Skeletal muscle satellite cell (primary cell): Measurements from ENCODE around the gene UACA.

Source experiments
- H3K27me3 ChIP-seq: 2 replicates; pipeline ENCODE4 v1.7.0; 2013; ENCODE audit warnings: low read length; ENCODE audit not compliant: control insufficient read depth, insufficient read depth
- H3K36me3 ChIP-seq: 2 replicates; pipeline ENCODE4 v1.7.0; 2013; ENCODE audit warnings: mild to moderate bottlenecking, control low read depth, low read length; ENCODE audit not compliant: insufficient read depth
- H3K4me1 ChIP-seq: 2 replicates; pipeline ENCODE4 v1.7.0; 2013; ENCODE audit warnings: low read length; ENCODE audit not compliant: control insufficient read depth, insufficient read depth
- H3K4me2 ChIP-seq: 2 replicates; pipeline ENCODE4 v1.7.0; 2013; ENCODE audit warnings: mild to moderate bottlenecking, low read length
- H3K4me3 ChIP-seq: 2 replicates; pipeline ENCODE4 v1.7.0; 2013; ENCODE audit warnings: low read length
- H3K9ac ChIP-seq: 2 replicates; pipeline ENCODE4 v1.7.0; 2013; ENCODE audit warnings: mild to moderate bottlenecking, low read depth, low read length, moderate library complexity
- H3K9me3 ChIP-seq: replicated peaks from 2 replicates; pipeline ENCODE4 v1.7.0; 2013; ENCODE audit warnings: mild to moderate bottlenecking, control low read depth, low read length

UACA gene

DNA sequence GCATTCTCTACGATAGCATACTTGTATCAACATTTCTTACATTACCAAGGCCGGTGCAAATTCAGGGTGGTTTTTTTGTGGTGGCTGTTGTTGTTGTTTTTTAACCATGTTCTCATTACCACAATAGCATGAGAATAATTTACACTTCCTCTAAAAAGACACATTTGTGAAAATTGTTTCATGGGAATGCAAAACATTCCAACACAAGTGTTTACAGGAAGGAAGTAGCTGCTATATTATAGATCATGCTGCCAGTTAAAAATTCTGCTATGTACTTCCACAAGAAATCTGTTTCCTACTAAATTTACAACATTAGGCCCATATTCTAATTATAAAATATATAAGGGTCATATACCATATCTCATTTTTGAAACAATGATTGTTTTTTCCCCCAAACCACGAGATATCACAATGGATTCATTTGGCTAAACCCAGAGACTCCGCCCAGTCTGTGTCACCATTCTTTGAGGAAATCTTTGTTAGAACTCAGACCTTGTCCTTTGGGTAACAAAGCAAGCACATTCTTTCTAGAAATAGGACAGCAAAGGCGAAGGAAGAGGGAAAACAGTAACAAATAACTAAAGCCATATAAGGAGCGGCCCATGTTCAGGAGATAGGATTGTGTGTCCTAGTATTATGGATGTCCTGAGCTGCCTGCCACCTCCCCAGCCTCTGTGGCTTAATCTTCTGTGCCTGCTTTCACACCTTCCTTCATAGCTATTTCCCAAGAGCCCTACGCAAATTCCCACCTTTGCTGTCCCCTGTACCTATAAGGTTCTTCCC is 60.1 kb downstream of the UACA start:
- Histone ChIP-seq H3K9ac (peak overlapping the region; percentile 49), H3K4me3 (no peak overlapping the region), H3K4me1 (peaks cover 55% of the 10 kb centered on the region), H3K4me2 (peak overlapping the region; percentile 77), H3K27me3 (no peaks in the 10 kb centered on the region), H3K9me3 (no peaks in the 10 kb centered on the region), H3K36me3 (peaks cover 23% of the 10 kb centered on the region)

DNA sequence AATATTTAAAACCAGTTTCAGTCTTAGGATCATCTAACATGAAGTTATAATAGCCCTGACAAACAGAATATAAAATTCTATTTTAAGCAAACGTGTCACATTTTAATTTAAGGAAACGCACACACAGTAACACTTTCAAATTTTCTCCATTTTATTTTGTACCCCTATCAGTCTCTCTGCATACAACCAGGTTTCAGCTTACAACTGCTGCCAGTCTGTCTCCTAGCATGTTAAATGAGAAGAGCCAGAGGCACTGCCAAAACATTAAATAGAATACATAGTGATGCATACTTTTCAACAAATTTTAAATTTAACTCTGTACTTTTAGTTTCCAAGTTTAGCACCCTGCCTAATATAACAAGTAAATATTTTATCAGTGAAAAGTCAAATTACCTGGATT is 60.8 kb downstream of the UACA start:
- Histone ChIP-seq H3K4me1 (peaks cover 58% of the 10 kb centered on the region), H3K4me2 (peak overlapping the region; percentile 77), H3K9ac (peak overlapping the region; percentile 49), H3K4me3 (peak overlapping the region; percentile 60), H3K27me3 (no peaks in the 10 kb centered on the region), H3K36me3 (peaks cover 23% of the 10 kb centered on the region), H3K9me3 (no peaks in the 10 kb centered on the region)

DNA sequence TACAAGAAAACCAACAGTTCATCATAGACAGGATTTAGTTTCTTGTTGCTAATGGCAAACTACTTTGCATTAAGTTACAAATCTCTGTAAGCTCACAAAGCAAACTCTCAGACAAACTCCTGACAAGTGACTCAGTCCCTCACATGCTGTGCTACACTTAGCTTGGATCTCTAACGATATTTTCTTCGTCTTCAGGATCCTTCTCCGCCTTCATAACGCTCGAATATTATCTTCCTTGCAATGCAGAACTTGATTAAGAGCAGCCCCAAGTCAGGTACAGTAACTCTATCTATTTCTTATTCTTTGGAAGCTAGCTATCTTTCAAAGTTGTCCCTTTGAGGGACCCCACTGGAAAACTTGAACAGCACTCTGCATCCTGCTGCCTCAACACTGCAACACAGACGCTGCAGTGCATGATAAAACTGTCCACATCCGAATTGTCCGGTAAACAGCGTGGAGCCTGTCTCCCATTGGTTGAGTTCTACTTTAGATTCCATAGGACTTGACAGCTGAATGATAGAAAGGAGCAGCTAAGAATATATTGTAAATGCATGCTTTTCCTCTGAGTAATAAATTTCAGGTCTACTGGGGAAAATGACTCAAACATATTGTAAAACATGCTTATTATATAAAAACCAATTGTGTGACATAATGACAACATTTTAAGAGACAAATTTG is 61.3 kb downstream of the UACA start:
- Histone ChIP-seq H3K4me3 (peak overlapping the region; percentile 60), H3K4me1 (peaks cover 61% of the 10 kb centered on the region)

DNA sequence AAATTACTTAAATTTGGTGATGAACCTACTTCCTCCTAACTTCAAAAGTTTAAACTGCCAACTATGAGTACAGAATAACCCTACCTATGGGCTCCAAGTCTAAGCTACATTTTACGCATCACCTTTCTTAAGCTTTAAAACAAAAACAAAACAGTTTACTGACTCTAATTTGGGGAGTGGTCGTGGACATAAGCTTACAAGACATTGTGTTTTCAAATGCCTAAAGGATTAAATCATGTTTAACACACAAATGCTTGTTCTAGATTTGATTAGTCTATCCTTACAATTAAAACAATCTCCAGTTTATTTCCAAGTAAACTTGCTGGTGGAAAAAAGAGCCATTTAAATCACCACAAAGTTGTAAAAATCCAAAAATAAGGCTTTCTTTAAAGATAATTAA is 62.2 kb downstream of the UACA start:
- Histone ChIP-seq H3K9ac (peak overlapping the region; percentile 72), H3K4me1 (peaks cover 68% of the 10 kb centered on the region), H3K9me3 (no peaks in the 10 kb centered on the region), H3K4me2 (peak overlapping the region; percentile 77), H3K27me3 (no peaks in the 10 kb centered on the region), H3K36me3 (peaks cover 28% of the 10 kb centered on the region), H3K4me3 (peak overlapping the region; percentile 60)

More for the DNA sequence above, 61.3 kb downstream of the UACA start:
- Histone ChIP-seq H3K36me3 (peaks cover 24% of the 10 kb centered on the region), H3K9me3 (no peaks in the 10 kb centered on the region), H3K4me2 (peak overlapping the region; percentile 77), H3K9ac (peak overlapping the region; percentile 72), H3K27me3 (no peaks in the 10 kb centered on the region)

DNA sequence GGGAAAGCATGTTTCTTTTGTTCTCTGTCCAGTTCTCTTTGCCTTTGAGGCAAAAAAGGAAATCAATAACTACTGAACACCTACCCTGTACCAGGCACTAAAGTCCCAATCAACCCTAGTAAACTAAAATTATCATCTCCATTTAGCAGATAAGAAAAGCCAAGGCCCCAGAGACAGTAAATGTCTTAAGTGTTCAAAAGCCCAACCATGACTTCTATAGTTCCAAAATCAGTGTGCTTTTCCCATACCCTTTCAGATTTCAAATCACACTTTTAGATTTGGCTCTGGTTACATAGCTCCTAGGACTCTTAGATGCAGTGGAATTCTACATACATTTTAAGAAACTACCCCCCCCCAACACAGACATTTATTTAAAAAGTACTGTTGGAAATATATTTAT is 63.5 kb downstream of the UACA start:
- Histone ChIP-seq H3K4me2 (peak overlapping the region; percentile 77), H3K9me3 (no peaks in the 10 kb centered on the region), H3K9ac (peak overlapping the region; percentile 72), H3K27me3 (no peaks in the 10 kb centered on the region), H3K4me3 (peak overlapping the region; percentile 50), H3K4me1 (peaks cover 68% of the 10 kb centered on the region), H3K36me3 (peaks cover 39% of the 10 kb centered on the region)

DNA sequence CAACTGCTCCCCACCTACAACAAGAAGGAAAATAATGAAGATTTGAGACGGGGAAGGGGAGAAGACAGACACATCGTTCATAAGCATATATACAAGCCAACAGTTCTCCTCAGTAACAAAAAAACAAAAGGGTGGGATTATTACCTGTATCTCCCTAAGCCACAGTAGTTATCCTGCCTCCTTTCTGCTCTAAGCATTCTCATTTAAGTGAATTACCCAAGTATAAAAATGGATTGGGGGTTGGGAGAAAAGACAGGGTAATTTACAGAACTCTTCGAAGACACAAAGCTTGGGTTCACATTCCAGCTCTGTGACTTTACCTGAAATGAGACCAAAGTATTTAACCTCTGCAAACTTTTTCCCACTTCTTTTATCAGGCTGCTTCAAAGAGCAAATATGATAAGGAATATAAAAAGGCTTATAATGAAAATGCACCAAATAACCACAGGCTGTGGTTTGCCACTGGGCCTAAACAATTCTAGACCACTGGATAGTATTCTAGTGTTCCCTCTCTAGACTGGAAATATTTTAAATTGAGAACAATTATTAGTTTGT is 64.4 kb downstream of the UACA start:
- H3K4me1 ChIP-seq: peaks cover 67% of the 10 kb centered on the region
- peak overlapping the region; percentile 72 for H3K9ac ChIP-seq
- H3K4me3 ChIP-seq: no peak overlapping the region
- H3K27me3 ChIP-seq: no peaks in the 10 kb centered on the region
- no peaks in the 10 kb centered on the region for H3K9me3 ChIP-seq
- peak overlapping the region; percentile 77 for H3K4me2 ChIP-seq
- peaks cover 45% of the 10 kb centered on the region for H3K36me3 ChIP-seq

DNA sequence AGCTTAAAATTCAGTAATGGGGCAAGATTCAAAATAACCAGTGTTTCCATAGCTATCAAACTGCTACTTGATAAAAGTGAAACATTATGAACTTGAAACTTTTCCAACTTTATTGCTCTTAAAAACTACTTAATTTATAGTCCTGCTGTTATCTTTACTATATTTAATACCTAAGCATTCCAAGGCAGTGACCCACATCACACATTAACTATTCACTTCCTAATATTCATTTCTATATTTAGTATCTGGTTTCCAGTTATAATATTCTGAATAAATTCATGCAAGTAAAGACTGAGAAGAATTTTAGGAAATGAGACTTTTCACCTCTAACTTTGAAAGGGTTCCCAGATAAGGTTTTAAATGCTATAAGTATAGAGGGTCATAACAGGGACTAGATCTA is 64.9 kb downstream of the UACA start:
- Histone ChIP-seq H3K9ac (peak overlapping the region; percentile 42), H3K4me1 (peaks cover 62% of the 10 kb centered on the region)

DNA sequence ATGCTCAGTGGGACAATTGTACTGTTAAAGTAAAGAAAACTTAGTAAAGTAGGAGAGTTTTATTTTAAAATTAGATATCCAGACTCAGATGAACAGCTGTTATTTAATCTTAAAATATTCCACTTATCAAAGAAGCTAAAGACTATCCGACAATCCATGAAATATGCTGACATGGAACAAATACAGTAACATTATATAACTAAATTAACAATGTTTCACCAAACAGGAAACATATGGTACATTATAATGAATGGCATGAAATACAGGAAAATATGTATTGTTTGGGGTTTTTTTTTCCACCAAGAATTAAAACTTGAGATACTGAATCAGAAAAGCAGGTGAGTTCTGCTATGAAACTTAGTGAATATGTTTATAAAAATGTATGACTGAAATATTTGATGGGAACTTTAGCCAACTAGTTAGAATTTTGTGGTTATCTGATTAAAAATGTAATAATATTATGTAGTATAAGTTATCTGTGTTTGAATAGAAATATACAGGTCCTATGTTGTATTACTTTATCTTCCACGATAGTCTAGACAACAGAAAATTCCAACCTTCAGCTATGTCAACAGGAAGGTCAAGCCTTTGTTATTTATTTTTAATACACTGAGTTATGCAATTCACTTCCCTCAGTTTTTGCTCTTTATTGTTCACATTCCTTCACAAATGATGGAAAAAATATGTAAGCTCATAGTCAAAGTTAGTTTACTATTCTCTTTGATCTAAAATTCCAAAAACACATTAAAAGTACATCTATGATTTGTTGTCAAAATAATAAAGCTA is 72.7 kb downstream of the UACA start:
- Histone ChIP-seq H3K9me3 (no peaks in the 10 kb centered on the region), H3K9ac (no peak overlapping the region), H3K36me3 (peaks cover 67% of the 10 kb centered on the region), H3K4me1 (peaks cover 30% of the 10 kb centered on the region), H3K27me3 (no peaks in the 10 kb centered on the region), H3K4me2 (peak overlapping the region; percentile 6), H3K4me3 (no peak overlapping the region)

More for the DNA sequence above, 64.9 kb downstream of the UACA start:
- H3K36me3 ChIP-seq: peaks cover 45% of the 10 kb centered on the region
- no peaks in the 10 kb centered on the region for H3K9me3 ChIP-seq
- no peaks in the 10 kb centered on the region for H3K27me3 ChIP-seq
- H3K4me3 ChIP-seq: no peak overlapping the region
- peak overlapping the region; percentile 77 for H3K4me2 ChIP-seq

DNA sequence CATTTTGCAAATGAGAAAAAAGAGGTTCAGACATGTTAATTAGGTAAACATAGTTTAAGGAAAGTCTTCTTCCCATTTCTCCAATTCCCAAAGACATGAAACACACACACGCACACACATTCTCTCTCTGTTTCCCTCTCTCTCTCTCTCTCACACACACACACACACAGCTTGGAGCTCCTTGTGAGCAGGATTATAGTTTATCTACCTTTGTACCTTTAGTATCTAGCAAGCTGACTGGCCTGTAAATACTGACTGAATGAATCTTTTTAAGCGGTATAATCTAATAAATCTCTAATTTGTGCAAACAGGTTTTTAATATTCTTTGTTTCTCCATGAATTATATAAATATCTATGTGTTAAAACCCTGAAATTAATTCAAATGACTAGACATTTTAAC is 73.3 kb downstream of the UACA start:
- H3K36me3 ChIP-seq: peaks cover 68% of the 10 kb centered on the region
- no peak overlapping the region for H3K4me2 ChIP-seq
- H3K9me3 ChIP-seq: no peaks in the 10 kb centered on the region
- peaks cover 30% of the 10 kb centered on the region for H3K4me1 ChIP-seq
- no peak overlapping the region for H3K4me3 ChIP-seq
- H3K9ac ChIP-seq: no peak overlapping the region
- H3K27me3 ChIP-seq: no peaks in the 10 kb centered on the region

DNA sequence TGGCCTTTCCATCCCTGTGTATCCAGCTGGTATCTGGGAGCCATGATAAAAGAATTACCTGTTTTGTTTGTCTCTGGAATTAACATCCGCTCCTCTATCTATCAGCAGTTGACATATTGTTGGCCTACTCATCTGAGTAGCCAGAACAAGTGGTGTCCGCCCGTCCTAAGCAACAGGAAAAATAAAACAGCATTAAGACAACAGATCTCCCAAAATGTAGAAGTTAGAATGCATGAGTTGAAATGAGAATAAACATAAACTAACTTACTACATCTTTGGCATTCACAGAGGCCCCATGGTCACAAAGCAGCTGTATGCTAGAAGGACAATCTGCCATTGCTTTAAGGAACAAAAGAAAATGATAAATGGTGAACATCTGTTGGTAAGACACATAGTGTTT is 75.9 kb downstream of the UACA start:
- peaks cover 64% of the 10 kb centered on the region for H3K36me3 ChIP-seq
- no peaks in the 10 kb centered on the region for H3K9me3 ChIP-seq
- H3K27me3 ChIP-seq: no peaks in the 10 kb centered on the region
- no peak overlapping the region for H3K9ac ChIP-seq
- no peak overlapping the region for H3K4me3 ChIP-seq
- peaks cover 30% of the 10 kb centered on the region for H3K4me1 ChIP-seq
- H3K4me2 ChIP-seq: no peak overlapping the region

DNA sequence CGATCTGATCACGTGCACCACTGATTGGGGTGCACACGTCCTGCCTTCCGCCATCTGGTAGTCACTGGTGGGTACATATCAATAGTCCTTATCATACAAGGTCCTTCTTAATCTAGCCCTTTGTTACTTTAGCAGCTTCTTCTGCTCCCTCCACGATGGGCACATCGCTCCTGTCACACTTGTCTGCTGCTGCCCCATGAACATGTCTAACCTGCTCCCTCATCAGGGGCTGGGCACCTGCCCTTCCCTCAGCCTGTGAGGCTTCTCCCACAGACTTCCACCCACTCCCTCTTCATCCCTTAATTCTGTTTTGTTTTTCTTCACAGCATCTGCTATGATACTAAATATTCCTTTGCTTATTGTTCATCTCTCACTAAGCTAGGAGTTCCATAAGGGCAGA is 82.5 kb downstream of the UACA start:
- Histone ChIP-seq H3K4me3 (no peak overlapping the region), H3K36me3 (peaks cover 79% of the 10 kb centered on the region), H3K9me3 (no peaks in the 10 kb centered on the region), H3K4me1 (no peaks in the 10 kb centered on the region), H3K9ac (no peak overlapping the region), H3K27me3 (no peaks in the 10 kb centered on the region), H3K4me2 (no peak overlapping the region)
